CD4-positive, CD25-positive, alpha-beta regulatory T cell (primary cell): ENCODE results near the gene AQR. TPM values are rescaled to one million over a fixed set of nuclear protein-coding genes. Genes with fewer than 3 reads are reported as not detected.
A peak's percentile ranks its signal among the peaks of the same experiment; 100 is the strongest.

Experiments
- ATAC-seq, 2 donors: fragments of 150-1000 bp; cut with Tn5 transposase; one replicate each; pipeline ENCODE4 v1.10.0; 2021; ENCODE audit warnings: low read depth in 2 of 2, moderate number of reproducible peaks in 2 of 2, moderate library complexity in 1 of 2
- DNase-seq, 3 donors: peaks; one replicate each; pipeline versions ENCODE4 v3.0.0 to v3.0.0-alpha.2; 2012 to 2022; ENCODE audit warnings: mixed read lengths in 1 of 3
- H3K27ac ChIP-seq: one replicate; pipeline ENCODE4 v1.7.0; 2013; ENCODE audit warnings: mild to moderate bottlenecking, low read length; ENCODE audit not compliant: insufficient read depth, poor library complexity, severe bottlenecking
- H3K27me3 ChIP-seq: one replicate; pipeline ENCODE4 v1.7.0; 2013; ENCODE audit warnings: low read length; ENCODE audit not compliant: control insufficient read depth, insufficient read depth
- H3K36me3 ChIP-seq: one replicate; pipeline ENCODE4 v1.7.0; 2013; ENCODE audit warnings: mild to moderate bottlenecking, low read length, moderate library complexity; ENCODE audit not compliant: control insufficient read depth, insufficient read depth
- H3K4me1 ChIP-seq: 2 replicates; pipeline ENCODE4 v1.7.0; 2013; ENCODE audit warnings: mild to moderate bottlenecking, low read length; ENCODE audit not compliant: insufficient read depth, control insufficient read depth, poor library complexity, severe bottlenecking
- H3K4me3 ChIP-seq: one replicate; pipeline ENCODE4 v1.7.0; 2013; ENCODE audit warnings: low read depth, mild to moderate bottlenecking, low read length, moderate library complexity
- H3K9me3 ChIP-seq, 2 experiments: 1 replicate in 1 of 2; 2 replicates in 1 of 2; pipeline ENCODE4 v1.7.0; 2013; ENCODE audit warnings: low read length in 2 of 2, mild to moderate bottlenecking in 1 of 2, moderate library complexity in 1 of 2; ENCODE audit not compliant: control insufficient read depth in 2 of 2
- H3K27ac Mint-ChIP-seq, 3 donors: one replicate each; pipeline ENCODE4 v1.8.0; 2020 to 2022; ENCODE audit warnings: mild to moderate bottlenecking in 3 of 3, mixed read lengths in 3 of 3, moderate library complexity in 2 of 3
- H3K27me3 Mint-ChIP-seq: one replicate; pipeline ENCODE4 v1.8.0; 2022; ENCODE audit warnings: mild to moderate bottlenecking, mixed read lengths
- H3K36me3 Mint-ChIP-seq: one replicate; pipeline ENCODE4 v1.8.0; 2020; ENCODE audit warnings: mixed read lengths
- H3K4me1 Mint-ChIP-seq, 4 donors: one replicate each; pipeline ENCODE4 v1.8.0; 2020 to 2022; ENCODE audit warnings: mixed read lengths in 4 of 4, mild to moderate bottlenecking in 1 of 4
- H3K4me3 Mint-ChIP-seq, 4 donors: one replicate each; pipeline ENCODE4 v1.8.0; 2020 to 2022; ENCODE audit warnings: mild to moderate bottlenecking in 4 of 4, mixed read lengths in 4 of 4, moderate library complexity in 3 of 4
- H3K9me3 Mint-ChIP-seq, 7 donors: one replicate each; pipeline ENCODE4 v1.8.0; 2020 to 2022; ENCODE audit warnings: mixed read lengths in 7 of 7, mild to moderate bottlenecking in 3 of 7, moderate library complexity in 2 of 7
- polyA plus RNA-seq, 4 donors: library from polyadenylated mRNA; unstranded; fragments of 300-500 nt; fragmentation: Illumina TruSeq; gene quantifications; one replicate each; pipeline ENCODE4 v1.2.3, GENCODE V29; 2021
- total RNA-seq: library from RNA; stranded (reverse); gene quantifications from one replicate; pipeline ENCODE4 v1.2.3, GENCODE V29; 2022

The AQR gene
- total and polyA plus RNA-seq, 5 donors from 2014 or later: 12.6 to 36.6 (median 18.2) TPM

GRCh38 chr15:34876640-34877039 lies 92.9 kb downstream of the AQR start:
- Mint-ChIP-seq H3K27ac (peak overlapping the region in 1 of 3 donors; percentile 43), H3K36me3 (peaks cover 66% of the 10 kb centered on the region), H3K9me3 (peaks cover 0 to 6% (median 0%) of the 10 kb centered on the region in 7 donors), H3K27me3 (no peaks in the 10 kb centered on the region), H3K4me3 (no peak overlapping the region), H3K4me1 (peaks cover 3 to 11% (median 9%) of the 10 kb centered on the region in 4 donors)
- no peak overlapping the region for H3K4me3 ChIP-seq
- H3K36me3 ChIP-seq: peaks cover 76% of the 10 kb centered on the region
- DNase-seq: no peak
- H3K4me1 ChIP-seq: no peaks in the 10 kb centered on the region
- no peaks in the 10 kb centered on the region for H3K9me3 ChIP-seq
- no peak for ATAC-seq
- H3K27ac ChIP-seq: no peak overlapping the region
- no peaks in the 10 kb centered on the region for H3K27me3 ChIP-seq

GRCh38 chr15:34869110-34869509 lies 100.4 kb downstream of the AQR start:
- H3K36me3 ChIP-seq: peaks cover 77% of the 10 kb centered on the region
- Mint-ChIP-seq H3K36me3 (peaks cover 77% of the 10 kb centered on the region), H3K27ac (no peak overlapping the region), H3K27me3 (no peaks in the 10 kb centered on the region), H3K4me1 (peaks cover 0 to 3% (median 0%) of the 10 kb centered on the region in 4 donors), H3K4me3 (no peak overlapping the region), H3K9me3 (peaks cover 0 to 5% (median 0%) of the 10 kb centered on the region in 7 donors)
- H3K27ac ChIP-seq: no peak overlapping the region
- no peaks in the 10 kb centered on the region for H3K9me3 ChIP-seq
- H3K27me3 ChIP-seq: no peaks in the 10 kb centered on the region
- DNase-seq (no peak), ATAC-seq (no peak)
- no peak overlapping the region for H3K4me3 ChIP-seq
- no peaks in the 10 kb centered on the region for H3K4me1 ChIP-seq

- Mint-ChIP-seq H3K36me3 (peaks cover 63% of the 10 kb centered on the region), H3K9me3 (peaks cover 0 to 5% (median 0%) of the 10 kb centered on the region in 7 donors), H3K4me3 (no peak overlapping the region), H3K27ac (no peak overlapping the region), H3K27me3 (no peaks in the 10 kb centered on the region), H3K4me1 (peaks cover 0 to 3% (median 0%) of the 10 kb centered on the region in 4 donors)
- Histone ChIP-seq H3K9me3 (no peaks in the 10 kb centered on the region), H3K4me1 (no peaks in the 10 kb centered on the region), H3K36me3 (peaks cover 85% of the 10 kb centered on the region), H3K27ac (no peak overlapping the region), H3K4me3 (no peak overlapping the region), H3K27me3 (no peaks in the 10 kb centered on the region)
- no peak for DNase-seq
- ATAC-seq: no peak
Measured at GRCh38 chr15:34865531-34865930, 104.0 kb downstream of the AQR start.

GRCh38 chr15:34861214-34861613 lies 108.3 kb downstream of the AQR start:
- no peaks in the 10 kb centered on the region for H3K9me3 Mint-ChIP-seq
- ATAC-seq: no peak
- H3K27ac Mint-ChIP-seq: no peak overlapping the region
- H3K27me3 Mint-ChIP-seq: no peaks in the 10 kb centered on the region
- no peak overlapping the region for H3K27ac ChIP-seq
- H3K4me3 ChIP-seq: no peak overlapping the region
- H3K27me3 ChIP-seq: no peaks in the 10 kb centered on the region
- H3K9me3 ChIP-seq: no peaks in the 10 kb centered on the region
- H3K4me1 Mint-ChIP-seq: peaks cover 0 to 6% (median under 1%) of the 10 kb centered on the region in 4 donors
- H3K36me3 ChIP-seq: peaks cover 80% of the 10 kb centered on the region
- DNase-seq: no peak
- no peak overlapping the region for H3K4me3 Mint-ChIP-seq
- H3K36me3 Mint-ChIP-seq: peaks cover 55% of the 10 kb centered on the region
- H3K4me1 ChIP-seq: no peaks in the 10 kb centered on the region

GRCh38 chr15:34855893-34856292 lies 113.6 kb downstream of the AQR start:
- H3K36me3 ChIP-seq: peaks cover 57% of the 10 kb centered on the region
- peaks cover 41% of the 10 kb centered on the region for H3K36me3 Mint-ChIP-seq

GRCh38 chr15:34855413-34855812 lies 114.1 kb downstream of the AQR start:
- H3K27ac ChIP-seq: no peak overlapping the region
- no peaks in the 10 kb centered on the region for H3K4me1 ChIP-seq
- Mint-ChIP-seq H3K4me3 (no peak overlapping the region), H3K9me3 (peaks cover 0 to 1% (median 0%) of the 10 kb centered on the region in 7 donors), H3K36me3 (peaks cover 41% of the 10 kb centered on the region), H3K27me3 (peaks cover 4% of the 10 kb centered on the region), H3K27ac (no peak overlapping the region), H3K4me1 (peaks cover 0 to 6% (median under 1%) of the 10 kb centered on the region in 4 donors)
- ATAC-seq: no peak
- peaks cover 53% of the 10 kb centered on the region for H3K36me3 ChIP-seq
- no peaks in the 10 kb centered on the region for H3K27me3 ChIP-seq
- no peaks in the 10 kb centered on the region for H3K9me3 ChIP-seq
- DNase-seq: no peak
- no peak overlapping the region for H3K4me3 ChIP-seq

More at GRCh38 chr15:34855893-34856292, 113.6 kb downstream of the AQR start:
- peaks cover 4% of the 10 kb centered on the region for H3K27me3 Mint-ChIP-seq
- peaks cover 0 to 1% (median 0%) of the 10 kb centered on the region in 7 donors for H3K9me3 Mint-ChIP-seq
- H3K9me3 ChIP-seq: no peaks in the 10 kb centered on the region
- no peaks in the 10 kb centered on the region for H3K4me1 ChIP-seq
- H3K4me1 Mint-ChIP-seq: peaks cover 0 to 6% (median under 1%) of the 10 kb centered on the region in 4 donors
- H3K4me3 ChIP-seq: no peak overlapping the region
- DNase-seq: no peak
- no peak overlapping the region for H3K27ac ChIP-seq
- no peak overlapping the region for H3K27ac Mint-ChIP-seq
- ATAC-seq: no peak
- H3K4me3 Mint-ChIP-seq: no peak overlapping the region
- no peaks in the 10 kb centered on the region for H3K27me3 ChIP-seq

GRCh38 chr15:34854232-34854631 lies 115.3 kb downstream of the AQR start:
- Histone ChIP-seq H3K36me3 (peaks cover 41% of the 10 kb centered on the region), H3K4me1 (no peaks in the 10 kb centered on the region), H3K27me3 (no peaks in the 10 kb centered on the region), H3K27ac (no peak overlapping the region), H3K4me3 (no peak overlapping the region), H3K9me3 (no peaks in the 10 kb centered on the region)
- Mint-ChIP-seq H3K9me3 (peaks cover 0 to 1% (median 0%) of the 10 kb centered on the region in 7 donors), H3K27me3 (peaks cover 4% of the 10 kb centered on the region), H3K36me3 (peaks cover 31% of the 10 kb centered on the region), H3K4me1 (peaks cover 0 to 4% (median under 1%) of the 10 kb centered on the region in 4 donors), H3K27ac (no peak overlapping the region), H3K4me3 (no peak overlapping the region)
- DNase-seq (no peak), ATAC-seq (no peak)

- Histone ChIP-seq H3K27me3 (no peaks in the 10 kb centered on the region), H3K27ac (no peak overlapping the region), H3K9me3 (no peaks in the 10 kb centered on the region), H3K36me3 (peaks cover 37% of the 10 kb centered on the region), H3K4me3 (no peak overlapping the region), H3K4me1 (no peaks in the 10 kb centered on the region)
- H3K4me1 Mint-ChIP-seq: peaks cover 0 to 2% (median 0%) of the 10 kb centered on the region in 4 donors
- ATAC-seq (no peak), DNase-seq (no peak)
- peaks cover 0 to 1% (median 0%) of the 10 kb centered on the region in 7 donors for H3K9me3 Mint-ChIP-seq
- H3K27me3 Mint-ChIP-seq: peaks cover 4% of the 10 kb centered on the region
- peaks cover 22% of the 10 kb centered on the region for H3K36me3 Mint-ChIP-seq
- no peak overlapping the region for H3K27ac Mint-ChIP-seq
- no peak overlapping the region for H3K4me3 Mint-ChIP-seq
Measured at GRCh38 chr15:34853001-34853758, 116.4 kb downstream of the AQR start.
